Effector memory CD8-positive, alpha-beta T cell (primary cell): ENCODE results near the gene ERAL1.

Experiments used
- ATAC-seq: fragments of 150-1000 bp; cut with Tn5 transposase; replicated peaks from 2 replicates; pipeline ENCODE4 v1.10.0; 2021; ENCODE audit warnings: mild to moderate bottlenecking, moderate library complexity
- DNase-seq, 3 experiments: peaks; one replicate each; pipeline ENCODE4 v3.0.0; 2021
- H3K27ac Mint-ChIP-seq, 2 donors: one replicate each; pipeline ENCODE4 v1.8.0; 2022; ENCODE audit warnings: mild to moderate bottlenecking in 2 of 2, mixed read lengths in 2 of 2, moderate library complexity in 2 of 2
- H3K27me3 Mint-ChIP-seq, 2 donors: one replicate each; pipeline ENCODE4 v1.8.0; 2022; ENCODE audit warnings: mixed read lengths in 2 of 2
- H3K36me3 Mint-ChIP-seq: one replicate; pipeline ENCODE4 v1.8.0; 2022; ENCODE audit warnings: mild to moderate bottlenecking, moderate library complexity, mixed read lengths; ENCODE audit not compliant: insufficient read depth
- H3K4me1 Mint-ChIP-seq, 2 donors: one replicate each; pipeline ENCODE4 v1.8.0; 2022; ENCODE audit warnings: low read depth in 2 of 2, mixed read lengths in 2 of 2
- H3K4me3 Mint-ChIP-seq, 2 donors: one replicate each; pipeline ENCODE4 v1.8.0; 2022; ENCODE audit warnings: mild to moderate bottlenecking in 2 of 2, mixed read lengths in 2 of 2, moderate library complexity in 2 of 2
- H3K9me3 Mint-ChIP-seq, 2 donors: one replicate each; pipeline ENCODE4 v1.8.0; 2022; ENCODE audit warnings: mixed read lengths in 2 of 2
- total RNA-seq, 9 experiments: gene quantifications; one replicate each; lab custom pipeline; 2026; lab: John Stamatoyannopoulos, UW

Gene ERAL1
- total RNA-seq, result 9.4 to 45.3 (median 19.0) reads per million in 9 experiments

DNA sequence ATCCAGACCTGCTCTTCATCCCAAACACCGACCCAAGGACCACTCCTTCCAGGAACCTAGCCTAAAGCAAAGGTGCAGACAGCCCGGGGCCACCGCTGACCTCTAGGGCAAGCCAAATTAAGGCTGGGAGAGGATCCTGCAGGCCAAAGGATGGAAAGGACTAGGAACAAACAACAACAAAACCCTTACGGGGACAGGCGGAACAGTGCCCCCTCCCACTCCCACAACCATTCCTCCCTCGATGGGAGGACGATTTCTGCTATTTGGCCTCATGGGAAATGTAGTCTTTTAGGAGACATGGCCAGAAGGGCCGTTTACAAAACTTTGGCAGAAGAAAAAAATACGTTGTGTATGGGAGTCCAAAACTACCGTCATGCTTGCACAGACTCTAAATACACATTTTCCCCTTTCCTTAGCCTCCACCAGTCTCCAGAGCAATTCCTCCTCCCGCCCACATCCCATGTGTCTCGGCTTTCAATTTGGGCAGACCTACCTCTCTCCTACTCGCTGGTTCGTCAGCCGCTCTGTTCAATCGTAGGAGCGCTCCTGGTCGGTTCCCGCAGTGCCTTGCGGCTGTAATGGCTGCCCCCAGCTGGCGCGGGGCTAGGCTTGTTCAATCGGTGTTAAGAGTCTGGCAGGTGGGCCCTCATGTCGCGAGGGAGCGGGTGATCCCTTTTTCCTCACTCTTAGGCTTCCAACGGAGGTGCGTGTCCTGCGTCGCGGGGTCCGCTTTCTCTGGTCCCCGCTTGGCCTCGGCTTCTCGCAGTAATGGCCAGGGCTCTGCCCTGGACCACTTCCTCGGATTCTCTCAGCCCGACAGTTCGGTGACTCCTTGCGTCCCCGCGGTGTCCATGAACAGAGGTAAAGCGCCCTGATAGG, at the start of gene ERAL1:
TSS of gene ERAL1 (plus strand) at position 560 of the 879 bp plus-strand sequence. CDS start at position 579, 19 bp downstream.
- peak within 1 kb of the TSS; percentile 87 to 93 for H3K27ac Mint-ChIP-seq
- peak within 1 kb of the TSS; percentile 86 to 92 for H3K4me3 Mint-ChIP-seq
- DNase-seq (peak; percentile 73 to 79 (median 75)), ATAC-seq (peak; percentile 99)
- H3K36me3 Mint-ChIP-seq, result peaks cover 24% of the 10 kb centered on the region
- no peaks in the 10 kb centered on the region for H3K9me3 Mint-ChIP-seq
- H3K4me1 Mint-ChIP-seq, result peaks cover 9 to 11% of the 10 kb centered on the region in 2 donors
- H3K27me3 Mint-ChIP-seq, result no peaks in the 10 kb centered on the region

DNA sequence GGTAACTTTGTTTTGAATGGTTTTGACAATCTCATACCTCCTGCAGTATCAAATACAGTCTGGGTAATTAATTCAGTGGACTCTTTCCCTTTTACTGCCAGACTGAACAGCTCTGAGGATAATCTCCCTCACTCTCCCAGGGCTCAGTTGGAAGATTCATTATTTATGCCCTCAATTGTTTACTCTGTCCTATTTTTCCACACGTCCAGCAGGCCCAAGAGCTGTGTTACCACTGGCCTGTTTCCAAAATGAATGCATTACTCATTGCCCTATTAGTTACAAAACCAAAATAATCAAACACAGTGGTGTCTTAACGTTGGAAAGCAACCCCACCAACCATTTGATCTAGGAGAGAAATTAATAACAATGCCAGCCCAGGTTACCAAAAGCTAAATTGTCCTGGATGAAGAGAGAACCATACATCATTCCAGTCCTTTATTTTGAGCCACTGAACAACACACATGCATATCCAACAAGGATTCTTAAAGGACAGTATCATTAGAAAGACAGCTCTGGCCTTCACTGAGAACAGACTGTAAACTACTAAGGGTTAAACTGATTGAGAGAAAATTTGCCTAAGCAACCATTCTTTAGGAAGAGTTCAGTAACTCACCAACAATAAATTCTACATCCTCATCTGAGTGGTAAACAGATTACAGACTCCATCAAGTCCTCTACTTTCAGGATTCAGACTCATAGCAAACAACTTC, 46.7 kb upstream of the ERAL1 start:
- Mint-ChIP-seq H3K4me1 (peaks cover 3 to 20% of the 10 kb centered on the region in 2 donors), H3K9me3 (no peaks in the 10 kb centered on the region), H3K36me3 (peaks cover 30% of the 10 kb centered on the region), H3K27me3 (no peaks in the 10 kb centered on the region), H3K4me3 (no peak overlapping the region), H3K27ac (peak overlapping the region in 1 of 2 donors; percentile 54)
- DNase-seq, result no peak
- no peak for ATAC-seq

DNA sequence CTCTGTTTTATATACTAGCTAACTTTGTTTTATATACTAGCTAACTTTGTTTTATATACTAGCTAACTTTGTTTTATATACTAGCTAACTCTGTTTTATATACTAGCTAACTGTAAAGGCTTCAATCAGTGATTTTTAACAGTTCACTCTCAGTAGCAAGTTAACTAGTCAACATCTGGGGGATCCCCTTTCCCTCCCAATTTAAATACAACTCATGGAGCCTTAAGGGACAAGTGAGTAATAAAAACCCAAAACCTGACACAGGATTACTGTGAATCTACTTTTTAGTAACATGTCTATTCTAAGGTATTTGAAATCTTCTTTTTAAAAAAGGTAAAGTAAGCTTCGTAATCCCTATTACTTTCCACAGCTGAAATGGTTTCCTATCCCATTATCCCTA, 44.4 kb upstream of the ERAL1 start:
- DNase-seq, result no peak
- H3K4me3 Mint-ChIP-seq, result no peak overlapping the region

GRCh38 chr17:28811651-28812090, 43.1 kb upstream of the ERAL1 start:
- H3K36me3 Mint-ChIP-seq, result peaks cover 10% of the 10 kb centered on the region

More for the DNA sequence above, 44.4 kb upstream of the ERAL1 start:
- no peak overlapping the region for H3K27ac Mint-ChIP-seq
- H3K27me3 Mint-ChIP-seq, result no peaks in the 10 kb centered on the region
- H3K36me3 Mint-ChIP-seq, result peaks cover 15% of the 10 kb centered on the region
- ATAC-seq, result no peak
- no peaks in the 10 kb centered on the region for H3K9me3 Mint-ChIP-seq
- H3K4me1 Mint-ChIP-seq, result peaks cover 0 to 20% of the 10 kb centered on the region in 2 donors

GRCh38 chr17:28812091-28812747, 42.6 kb upstream of the ERAL1 start:
- H3K36me3 Mint-ChIP-seq, result peaks cover 10% of the 10 kb centered on the region
- H3K4me3 Mint-ChIP-seq, result peak overlapping the region; percentile 85 to 93
- H3K4me1 Mint-ChIP-seq, result peaks cover 2 to 17% of the 10 kb centered on the region in 2 donors
- H3K27ac Mint-ChIP-seq, result peak overlapping the region; percentile 93 to 95
- no peaks in the 10 kb centered on the region for H3K9me3 Mint-ChIP-seq
- ATAC-seq, result peak; percentile 98
- DNase-seq, result peak; percentile 91 to 93 (median 93)
- no peaks in the 10 kb centered on the region for H3K27me3 Mint-ChIP-seq

More at GRCh38 chr17:28811651-28812090, 43.1 kb upstream of the ERAL1 start:
- H3K27ac Mint-ChIP-seq, result peak overlapping the region; percentile 93 to 95
- DNase-seq, result no peak
- peaks cover 2 to 17% of the 10 kb centered on the region in 2 donors for H3K4me1 Mint-ChIP-seq
- peak overlapping the region; percentile 85 to 93 for H3K4me3 Mint-ChIP-seq
- no peaks in the 10 kb centered on the region for H3K27me3 Mint-ChIP-seq
- H3K9me3 Mint-ChIP-seq, result no peaks in the 10 kb centered on the region
- ATAC-seq, result no peak

DNA sequence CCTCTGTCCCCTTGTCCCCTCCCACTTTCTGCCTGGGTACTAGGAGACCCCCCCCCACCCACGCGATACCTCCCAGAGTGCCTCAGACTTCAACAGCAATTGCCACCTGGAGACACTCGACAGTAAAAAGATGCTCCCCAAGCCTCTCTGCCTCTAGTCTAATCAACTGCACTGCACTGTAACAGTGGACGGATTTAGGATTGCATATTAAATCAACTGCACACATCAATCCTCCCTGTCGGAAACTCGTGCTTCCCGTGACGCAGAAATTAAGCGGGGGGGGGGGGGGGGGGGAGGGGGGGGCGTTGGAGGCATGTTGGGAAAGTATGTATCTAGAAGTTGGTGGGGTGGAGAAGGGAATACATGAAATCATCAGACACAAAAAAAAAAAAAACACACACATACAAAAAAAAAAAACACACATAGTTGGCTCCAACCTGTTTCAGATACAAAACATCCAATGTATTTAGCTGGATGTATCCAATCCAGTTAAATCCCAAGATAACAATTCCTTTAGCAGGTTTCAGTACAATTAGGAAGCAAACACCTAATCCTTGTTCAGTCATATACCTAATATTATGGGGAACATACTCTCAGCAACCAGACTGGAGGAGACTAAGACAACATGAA, 42.0 kb upstream of the ERAL1 start:
- H3K4me1 Mint-ChIP-seq, result peaks cover 2 to 16% of the 10 kb centered on the region in 2 donors
- ATAC-seq (peak; percentile 60), DNase-seq (no peak)
- no peaks in the 10 kb centered on the region for H3K9me3 Mint-ChIP-seq
- peaks cover 10% of the 10 kb centered on the region for H3K36me3 Mint-ChIP-seq
- peak overlapping the region; percentile 93 to 95 for H3K27ac Mint-ChIP-seq
- no peaks in the 10 kb centered on the region for H3K27me3 Mint-ChIP-seq
- H3K4me3 Mint-ChIP-seq, result peak overlapping the region; percentile 85 to 93

GRCh38 chr17:28816540-28816939, 38.3 kb upstream of the ERAL1 start:
- DNase-seq, result no peak
- Mint-ChIP-seq H3K27me3 (no peaks in the 10 kb centered on the region), H3K36me3 (peaks cover 10% of the 10 kb centered on the region), H3K4me1 (peaks cover 2 to 17% of the 10 kb centered on the region in 2 donors), H3K4me3 (no peak overlapping the region), H3K27ac (peak overlapping the region in 1 of 2 donors; percentile 46), H3K9me3 (no peaks in the 10 kb centered on the region)
- no peak for ATAC-seq

- Mint-ChIP-seq H3K36me3 (peaks cover 9% of the 10 kb centered on the region), H3K9me3 (no peaks in the 10 kb centered on the region), H3K27me3 (no peaks in the 10 kb centered on the region), H3K4me1 (peaks cover 7 to 16% of the 10 kb centered on the region in 2 donors), H3K4me3 (no peak overlapping the region), H3K27ac (peak overlapping the region in 1 of 2 donors; percentile 32)
- ATAC-seq (no peak), DNase-seq (no peak)
Observed at GRCh38 chr17:28818819-28819221, 36.0 kb upstream of the ERAL1 start.

DNA sequence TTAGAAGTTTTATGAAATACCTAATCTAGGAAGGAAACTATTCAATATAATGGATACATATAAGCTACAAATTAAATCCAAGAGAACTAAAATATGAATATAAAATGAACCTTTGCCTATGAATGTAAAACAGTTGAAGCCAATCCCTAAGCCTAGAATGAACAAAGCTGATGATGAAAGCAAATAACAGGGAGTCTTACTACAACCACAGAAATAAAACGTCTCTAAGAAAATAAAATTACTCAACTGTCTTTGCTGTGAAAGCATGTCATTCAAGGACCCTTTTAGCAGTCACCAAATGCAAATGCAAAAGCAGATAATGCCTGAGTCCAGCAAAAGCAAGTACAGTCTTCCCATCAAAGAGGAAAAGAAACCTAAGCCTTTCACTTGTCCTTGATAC, 35.2 kb upstream of the ERAL1 start:
- Mint-ChIP-seq H3K9me3 (no peaks in the 10 kb centered on the region), H3K36me3 (peaks cover 12% of the 10 kb centered on the region), H3K27me3 (no peaks in the 10 kb centered on the region), H3K27ac (peak overlapping the region in 1 of 2 donors; percentile 41), H3K4me1 (peaks cover 7 to 21% of the 10 kb centered on the region in 2 donors), H3K4me3 (no peak overlapping the region)
- no peak for ATAC-seq
- no peak for DNase-seq

GRCh38 chr17:28827672-28828071, 27.1 kb upstream of the ERAL1 start:
- Mint-ChIP-seq H3K9me3 (no peaks in the 10 kb centered on the region), H3K27me3 (no peaks in the 10 kb centered on the region), H3K4me1 (peaks cover 15% of the 10 kb centered on the region in 2 donors), H3K27ac (peak overlapping the region in 1 of 2 donors; percentile 0), H3K36me3 (peaks cover 26% of the 10 kb centered on the region), H3K4me3 (no peak overlapping the region)
- ATAC-seq (no peak), DNase-seq (no peak)

GRCh38 chr17:28828294-28829040, 26.3 kb upstream of the ERAL1 start:
- DNase-seq (no peak), ATAC-seq (no peak)
- H3K4me3 Mint-ChIP-seq, result no peak overlapping the region
- peak overlapping the region in 1 of 2 donors; percentile 44 for H3K27ac Mint-ChIP-seq
- H3K36me3 Mint-ChIP-seq, result peaks cover 26% of the 10 kb centered on the region
- peaks cover 9 to 12% of the 10 kb centered on the region in 2 donors for H3K4me1 Mint-ChIP-seq
- H3K9me3 Mint-ChIP-seq, result no peaks in the 10 kb centered on the region
- H3K27me3 Mint-ChIP-seq, result no peaks in the 10 kb centered on the region

DNA sequence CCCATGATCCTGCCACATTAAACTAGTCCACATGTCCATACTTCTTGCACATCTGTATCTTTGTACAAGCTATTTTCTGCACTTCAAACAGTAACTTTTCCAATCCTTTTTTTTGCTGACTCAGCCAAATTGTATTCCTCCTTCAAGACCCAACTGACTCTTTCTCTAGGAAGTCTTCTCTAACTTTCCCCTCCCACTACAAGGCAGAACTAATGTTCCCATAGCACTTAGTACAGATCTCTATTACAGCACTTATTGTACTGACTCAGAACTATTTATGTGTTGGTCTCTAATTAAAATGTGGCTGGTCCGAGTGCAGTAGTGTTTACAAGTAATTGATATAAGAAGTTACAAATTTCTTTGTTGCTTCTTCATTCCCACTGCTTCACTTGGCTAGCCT, 20.4 kb upstream of the ERAL1 start:
- ATAC-seq (no peak), DNase-seq (no peak)
- H3K27me3 Mint-ChIP-seq, result no peaks in the 10 kb centered on the region
- H3K4me3 Mint-ChIP-seq, result no peak overlapping the region
- peaks cover 12 to 13% of the 10 kb centered on the region in 2 donors for H3K4me1 Mint-ChIP-seq
- peak overlapping the region in 1 of 2 donors; percentile 47 for H3K27ac Mint-ChIP-seq
- no peaks in the 10 kb centered on the region for H3K9me3 Mint-ChIP-seq
- peaks cover 15% of the 10 kb centered on the region for H3K36me3 Mint-ChIP-seq
